Heart left ventricle (tissue), 16 donors: ENCODE measurements around the gene F13B. TPM values are rescaled to one million over a fixed set of nuclear protein-coding genes. Genes with fewer than 3 reads are reported as not detected.

ENCODE experiments used
- ATAC-seq, 4 donors: fragments of 200-7000 bp; cut with Tn5 transposase; one replicate each; pipeline ENCODE4 v1.9.1; 2020 to 2022; ENCODE audit warnings: moderate library complexity in 4 of 4, mild to moderate bottlenecking in 3 of 4, moderate number of reproducible peaks in 1 of 4
- DNase-seq, 5 donors: peaks; one replicate each; pipeline ENCODE4 v3.0.0-alpha.2; 2020
- H3K27ac ChIP-seq, 12 donors: fragments of 200-600 bp; sonication (generic) in 4 of 12; one replicate each; pipeline versions ENCODE4 v1.5.0 to v1.8.0; 2016 to 2022; ENCODE audit warnings: mild to moderate bottlenecking in 2 of 12
- H3K27me3 ChIP-seq, 9 donors: fragments of 200-600 bp; sonication (generic) in 2 of 9; one replicate each; pipeline versions ENCODE4 v1.5.1 to v1.8.0; 2016 to 2022; ENCODE audit warnings: mild to moderate bottlenecking in 3 of 9
- H3K36me3 ChIP-seq, 9 donors: fragments of 200-600 bp; sonication (generic) in 2 of 9; one replicate each; pipeline versions ENCODE4 v1.5.0 to v1.8.0; 2018 to 2022; ENCODE audit warnings: mild to moderate bottlenecking in 2 of 9
- H3K4me1 ChIP-seq, 12 donors: fragments of 200-600 bp; sonication (generic) in 4 of 12; one replicate each; pipeline versions ENCODE4 v1.5.0 to v1.8.0; 2016 to 2022; ENCODE audit warnings: mild to moderate bottlenecking in 3 of 12
- H3K4me3 ChIP-seq, 12 donors: fragments of 200-600 bp; sonication (generic) in 4 of 12; one replicate each; pipeline versions ENCODE4 v1.5.0 to v1.8.0; 2017 to 2022; ENCODE audit warnings: mild to moderate bottlenecking in 9 of 12, moderate library complexity in 4 of 12
- H3K9me3 ChIP-seq, 12 donors: fragments of 200-600 bp; sonication (generic) in 4 of 12; one replicate each; pipeline versions ENCODE4 v1.5.0 to v1.8.0; 2016 to 2022; ENCODE audit warnings: mild to moderate bottlenecking in 1 of 12
- CTCF ChIP-seq, 12 donors: fragments of 200-600 bp; sonication (generic) in 4 of 12; IDR thresholded peaks; one replicate each; pipeline versions ENCODE4 v1.5.0 to v1.8.0; 2018 to 2022; ENCODE audit warnings: antibody characterized with exemption in 12 of 12, mild to moderate bottlenecking in 5 of 12
- POLR2A ChIP-seq, 2 donors: fragments of 450-650 bp; IDR thresholded peaks; one replicate each; pipeline ENCODE4 v1.6.1; 2017; ENCODE audit warnings: antibody characterized with exemption in 2 of 2, mild to moderate bottlenecking in 2 of 2, moderate library complexity in 2 of 2
- WGBS, 4 donors: extraction: QIAGEN DNeasy Blood & Tissue Kit in 2 of 4; methylation state at CpG; one replicate each; pipeline versions ENCODE4 v1.1.5 to v1.1.7; 2013 to 2018; 5-methylcytosine and 5-hydroxymethylcytosine counted together
- intact Hi-C, 10 donors: fragments of 100-400 bp; cut with DNase I; formaldehyde crosslinking; loops; one replicate each; pipeline versions ENCODE4 v1.11.1 to v1.14.2; 2022
- polyA plus RNA-seq, 2 donors: library from polyadenylated mRNA; stranded (reverse); fragments of 200-250 nt; gene quantifications; one replicate each; pipeline ENCODE4 v1.2.3, GENCODE V29; 2013
- total RNA-seq, 9 donors: library from RNA; depleted of rRNA in 2 of 9; stranded (reverse); fragments of >200 nt in 2 of 9; fragmentation: NEBNext Ultra II Directional in 3 of 9; extraction: Animal tissue kit (Norgen Biotek cat#: 25700) in 3 of 9; gene quantifications; one replicate each; pipeline versions ENCODE4 v1.1.0 to v1.2.4, GENCODE V29; 2016 to 2023
- donor health status: ischemic (EF 13 %, LVEDD 7.1; RV severe dilation, severe dysfunction).
- donor health status: healthy with polysubstance abuse.
- donor health status: DM: no; HTN: yes; CAD: no.
- donor health status: DM: no; HTN: no; CAD: no.
- donor health status: ischemic (EF 25% LVEDD 6.9; RV normal size, moderate dysfunction).
- donor health status: ischemic (EF 25% LVEDD 5.7; RV mildly dilated, moderate dysfunction).
- donor health status: healthy.
- donor health status: DM: yes; HTN: yes; CAD: no.
- donor health status: ischemic (EF 35%, LVEDD 5.7; RV mildly dilated, moderate dysfunction).
- donor health status: nonischemic (EF 11% LVEDD 7.7; RV severe dilation, severe dysfunction).
- donor health status: DM: yes; HTN: yes; CAD: no.
- donor health status: PGD.
- donor health status: ischemic (EF 29% LVEDD 5.4; RV normal size, mild dysfunction).
- donor health status: nonischemic (EF 23%, LVEDD 6.1; RV moderate dilation, normal function).

F13B gene
- total and polyA plus RNA-seq, 11 donors = not detected

- ATAC-seq (no peak), DNase-seq (no peak)
- peaks cover 0 to 4% (median 0%) of the 10 kb centered on the region in 12 donors for H3K4me1 ChIP-seq
- H3K27me3 ChIP-seq = no peaks in the 10 kb centered on the region
- intact Hi-C loops = no loop called here
- H3K27ac ChIP-seq = no peak overlapping the region
- H3K36me3 ChIP-seq = no peaks in the 10 kb centered on the region
- WGBS, 4 donors = 97 to 99% (median 98%) methylated on average over 4 of the region's 4 CpGs
- H3K9me3 ChIP-seq = no peaks in the 10 kb centered on the region
- no peak for TF ChIP-seq CTCF (IDR thresholded peaks at IDR 0.05)
- no peak for TF ChIP-seq POLR2A (IDR thresholded peaks at IDR 0.05)
- no peak overlapping the region for H3K4me3 ChIP-seq
Observed at GRCh38 chr1:197093226-197093885, 26.3 kb upstream of the F13B start.

- TF ChIP-seq CTCF (IDR thresholded peaks at IDR 0.05) (no peak), POLR2A (IDR thresholded peaks at IDR 0.05) (no peak)
- ATAC-seq (no peak), DNase-seq (no peak)
- Histone ChIP-seq H3K36me3 (peaks cover 0 to 4% (median 0%) of the 10 kb centered on the region in 9 donors), H3K9me3 (no peaks in the 10 kb centered on the region), H3K27ac (no peak overlapping the region), H3K4me1 (peaks cover 0 to 4% (median 0%) of the 10 kb centered on the region in 12 donors), H3K27me3 (no peaks in the 10 kb centered on the region), H3K4me3 (no peak overlapping the region)
- intact Hi-C loops = no loop called here
- WGBS, 4 donors = 93 to 98% (median 96%) methylated on average over 1 of the region's 1 CpG
Observed at GRCh38 chr1:197092491-197093023, 25.5 kb upstream of the F13B start.

- intact Hi-C loops = no loop called here
- no peak for TF ChIP-seq POLR2A (IDR thresholded peaks at IDR 0.05)
- no peak for TF ChIP-seq CTCF (IDR thresholded peaks at IDR 0.05)
Observed at GRCh38 chr1:197083474-197083873, 16.4 kb upstream of the F13B start.

GRCh38 chr1:197081117-197081753 is 14.2 kb upstream of the F13B start:
- H3K9me3 ChIP-seq = peaks cover 0 to 17% (median 0%) of the 10 kb centered on the region in 12 donors
- WGBS, 4 donors = 94 to 99% (median 97%) methylated on average over 5 of the region's 5 CpGs
- H3K27ac ChIP-seq = no peak overlapping the region
- ATAC-seq = no peak
- H3K27me3 ChIP-seq = no peaks in the 10 kb centered on the region
- H3K4me1 ChIP-seq = no peaks in the 10 kb centered on the region
- H3K4me3 ChIP-seq = no peak overlapping the region
- no peak for TF ChIP-seq CTCF (IDR thresholded peaks at IDR 0.05)
- TF ChIP-seq POLR2A (IDR thresholded peaks at IDR 0.05) = no peak
- intact Hi-C loops = no loop called here
- no peak for DNase-seq
- peaks cover 0 to 14% (median 0%) of the 10 kb centered on the region in 9 donors for H3K36me3 ChIP-seq

More at GRCh38 chr1:197083474-197083873, 16.4 kb upstream of the F13B start:
- Histone ChIP-seq H3K27me3 (no peaks in the 10 kb centered on the region), H3K36me3 (peaks cover 0 to 29% (median 0%) of the 10 kb centered on the region in 9 donors), H3K27ac (no peak overlapping the region), H3K4me1 (no peaks in the 10 kb centered on the region), H3K4me3 (no peak overlapping the region), H3K9me3 (peaks cover 0 to 17% (median 0%) of the 10 kb centered on the region in 12 donors)
- ATAC-seq (no peak), DNase-seq (no peak)
